Neural cell (in vitro differentiated cells): ENCODE data around the gene HAAO. TPM values are rescaled to one million over a fixed set of nuclear protein-coding genes. Genes with fewer than 3 reads are reported as not detected.

Experiments used
- H2AFZ ChIP-seq: fragments of 200-600, 300-800 bp; sonication (generic), shearing (Covaris generic); 2 replicates; pipeline ENCODE4 v1.6.0; 2014; ENCODE audit warnings: low read depth, mild to moderate bottlenecking, antibody characterized with exemption, low read length, moderate library complexity
- H3F3A ChIP-seq: fragments of 200-600 bp; shearing (Covaris generic); 2 replicates; pipeline ENCODE4 v1.6.1; 2016; ENCODE audit warnings: mild to moderate bottlenecking, moderate library complexity, mixed read lengths, antibody characterized with exemption, low read length; ENCODE audit not compliant: insufficient read depth, poor library complexity, severe bottlenecking
- H3K27ac ChIP-seq: fragments of 200-600, 300-800 bp; sonication (generic), shearing (Covaris generic); 2 replicates; pipeline ENCODE4 v1.5.1; 2014; ENCODE audit warnings: mild to moderate bottlenecking, low read length, moderate library complexity
- H3K27me3 ChIP-seq: fragments of 300-800, 200-600 bp; sonication (generic), shearing (Covaris generic); 2 replicates; pipeline ENCODE4 v1.6.0; 2014; ENCODE audit warnings: mild to moderate bottlenecking, low read depth, low read length, moderate library complexity; ENCODE audit not compliant: insufficient read depth
- H3K36me3 ChIP-seq: fragments of 300-800, 200-600 bp; sonication (generic), shearing (Covaris generic); 2 replicates; pipeline ENCODE4 v1.5.1; 2014; ENCODE audit warnings: mild to moderate bottlenecking, antibody characterized with exemption, low read length, moderate library complexity; ENCODE audit not compliant: insufficient read depth
- H3K4me2 ChIP-seq: fragments of 300-800, 200-600 bp; sonication (generic), shearing (Covaris generic); 2 replicates; pipeline ENCODE4 v1.6.0; 2014; ENCODE audit warnings: mild to moderate bottlenecking, low read length
- H3K4me3 ChIP-seq: fragments of 300-800, 200-600 bp; sonication (generic), shearing (Covaris generic); 2 replicates; pipeline ENCODE4 v1.5.1; 2014; ENCODE audit warnings: mild to moderate bottlenecking, low read length, moderate library complexity
- H3K79me2 ChIP-seq: fragments of 200-600 bp; shearing (Covaris generic); replicated peaks from 2 replicates; pipeline ENCODE4 v1.6.0; 2014; ENCODE audit warnings: mild to moderate bottlenecking, low read length, moderate library complexity; ENCODE audit not compliant: insufficient read depth
- H3K9ac ChIP-seq: fragments of 300-800, 200-600 bp; sonication (generic), shearing (Covaris generic); 2 replicates; pipeline ENCODE4 v1.6.1; 2016; ENCODE audit warnings: mild to moderate bottlenecking, low read length, mixed read lengths
- H3K9me2 ChIP-seq: fragments of 200-600 bp; shearing (Covaris generic); 2 replicates; pipeline ENCODE4 v1.6.1; 2016; ENCODE audit warnings: mild to moderate bottlenecking, low read length, mixed read lengths; ENCODE audit not compliant: insufficient read depth
- H3K9me3 ChIP-seq: fragments of 200-600, 300-800 bp; sonication (generic), shearing (Covaris generic); 2 replicates; pipeline ENCODE4 v1.6.1; 2016; ENCODE audit warnings: mild to moderate bottlenecking, mixed run types, low read length, moderate library complexity, mixed read lengths
- H4K20me1 ChIP-seq: fragments of 200-600 bp; shearing (Covaris generic); 2 replicates; pipeline ENCODE4 v1.6.1; 2016; ENCODE audit warnings: mild to moderate bottlenecking, mixed run types; ENCODE audit not compliant: insufficient read depth
- EP300 ChIP-seq: fragments of 450-650 bp; conservative IDR thresholded peaks from 2 replicates; pipeline ENCODE4 v1.6.1; 2014; ENCODE audit warnings: antibody characterized with exemption, mild to moderate bottlenecking, moderate library complexity; ENCODE audit not compliant: poor library complexity, severe bottlenecking
- EZH2 ChIP-seq: fragments of 200-600, 300-800 bp; shearing (Covaris generic), sonication (generic); IDR thresholded peaks from 2 replicates; pipeline ENCODE4 v1.6.1; 2014; ENCODE audit warnings: antibody characterized with exemption, low read length, borderline replicate concordance, mild to moderate bottlenecking; ENCODE audit not compliant: insufficient read depth, poor library complexity, severe bottlenecking
- MXI1 ChIP-seq: fragments of 450-650 bp; conservative IDR thresholded peaks from 2 replicates; pipeline ENCODE4 v1.6.1; 2014; ENCODE audit warnings: antibody characterized with exemption, mild to moderate bottlenecking; ENCODE audit not compliant: poor library complexity, severe bottlenecking
- POLR2AphosphoS5 ChIP-seq: IDR thresholded peaks from 2 replicates; pipeline ENCODE4 v1.6.1; 2012
- RAD21 ChIP-seq: fragments of 450-650 bp; conservative IDR thresholded peaks from 2 replicates; pipeline ENCODE4 v1.6.1; 2014; ENCODE audit warnings: antibody characterized with exemption, mild to moderate bottlenecking, moderate library complexity
- SMC3 ChIP-seq: fragments of 450-650 bp; conservative IDR thresholded peaks from 2 replicates; pipeline ENCODE4 v1.6.1; 2014; ENCODE audit warnings: antibody characterized with exemption, mild to moderate bottlenecking, moderate library complexity; ENCODE audit not compliant: poor library complexity
- TAF1 ChIP-seq: IDR thresholded peaks from 2 replicates; pipeline ENCODE4 v1.6.1; 2012; ENCODE audit warnings: low read depth
- polyA plus RNA-seq: library from polyadenylated mRNA; depleted of rRNA; stranded (reverse); fragments of >200 nt; gene quantifications from 2 replicates; pipeline ENCODE4 v1.2.3, GENCODE V29; 2014
- TF ChIP-seq, protein P1 (sequence below): fragments of 450-650 bp; IDR thresholded peaks from 2 replicates; pipeline ENCODE4 v1.5.1; 2014; ENCODE audit warnings: antibody characterized with exemption, mild to moderate bottlenecking, moderate library complexity; ENCODE audit not compliant: poor library complexity, severe bottlenecking
- TF ChIP-seq, protein P2 (sequence below): IDR thresholded peaks from 2 replicates; pipeline ENCODE4 v1.6.1; 2012; ENCODE audit warnings: borderline replicate concordance

HAAO gene
- polyA plus RNA-seq, 1 donor from 2014 or later = not detected

DNA sequence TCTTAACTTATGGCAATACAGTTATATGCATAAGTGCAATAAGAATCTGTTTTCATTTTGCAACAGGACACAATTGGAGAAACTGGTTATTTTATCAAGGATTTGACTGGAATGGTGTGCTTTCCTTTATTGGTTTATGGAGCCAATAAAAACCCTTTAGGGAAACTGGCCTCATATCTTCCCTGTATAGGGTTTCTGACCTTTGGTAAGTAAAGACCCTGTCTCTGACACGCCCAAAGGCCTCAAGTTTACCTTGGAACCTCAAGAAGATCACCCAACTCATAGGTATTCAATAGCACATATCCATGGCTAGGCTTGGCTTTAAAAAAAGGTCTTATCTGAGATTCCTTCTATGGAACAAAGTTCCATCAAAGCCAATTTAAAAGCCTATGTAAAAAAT, 11.2 kb downstream of the HAAO start:
- no peak overlapping the region for H3K9ac ChIP-seq
- no peaks in the 10 kb centered on the region for H4K20me1 ChIP-seq
- H3K4me2 ChIP-seq = no peak overlapping the region
- H3F3A ChIP-seq = no peaks in the 10 kb centered on the region
- no peaks in the 10 kb centered on the region for H3K9me3 ChIP-seq
- H3K4me3 ChIP-seq = no peak overlapping the region
- H3K9me2 ChIP-seq = no peaks in the 10 kb centered on the region
- TF ChIP-seq, protein P1, sequence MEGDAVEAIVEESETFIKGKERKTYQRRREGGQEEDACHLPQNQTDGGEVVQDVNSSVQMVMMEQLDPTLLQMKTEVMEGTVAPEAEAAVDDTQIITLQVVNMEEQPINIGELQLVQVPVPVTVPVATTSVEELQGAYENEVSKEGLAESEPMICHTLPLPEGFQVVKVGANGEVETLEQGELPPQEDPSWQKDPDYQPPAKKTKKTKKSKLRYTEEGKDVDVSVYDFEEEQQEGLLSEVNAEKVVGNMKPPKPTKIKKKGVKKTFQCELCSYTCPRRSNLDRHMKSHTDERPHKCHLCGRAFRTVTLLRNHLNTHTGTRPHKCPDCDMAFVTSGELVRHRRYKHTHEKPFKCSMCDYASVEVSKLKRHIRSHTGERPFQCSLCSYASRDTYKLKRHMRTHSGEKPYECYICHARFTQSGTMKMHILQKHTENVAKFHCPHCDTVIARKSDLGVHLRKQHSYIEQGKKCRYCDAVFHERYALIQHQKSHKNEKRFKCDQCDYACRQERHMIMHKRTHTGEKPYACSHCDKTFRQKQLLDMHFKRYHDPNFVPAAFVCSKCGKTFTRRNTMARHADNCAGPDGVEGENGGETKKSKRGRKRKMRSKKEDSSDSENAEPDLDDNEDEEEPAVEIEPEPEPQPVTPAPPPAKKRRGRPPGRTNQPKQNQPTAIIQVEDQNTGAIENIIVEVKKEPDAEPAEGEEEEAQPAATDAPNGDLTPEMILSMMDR = no peak
- TF ChIP-seq TAF1 = no peak
- TF ChIP-seq, protein P2, sequence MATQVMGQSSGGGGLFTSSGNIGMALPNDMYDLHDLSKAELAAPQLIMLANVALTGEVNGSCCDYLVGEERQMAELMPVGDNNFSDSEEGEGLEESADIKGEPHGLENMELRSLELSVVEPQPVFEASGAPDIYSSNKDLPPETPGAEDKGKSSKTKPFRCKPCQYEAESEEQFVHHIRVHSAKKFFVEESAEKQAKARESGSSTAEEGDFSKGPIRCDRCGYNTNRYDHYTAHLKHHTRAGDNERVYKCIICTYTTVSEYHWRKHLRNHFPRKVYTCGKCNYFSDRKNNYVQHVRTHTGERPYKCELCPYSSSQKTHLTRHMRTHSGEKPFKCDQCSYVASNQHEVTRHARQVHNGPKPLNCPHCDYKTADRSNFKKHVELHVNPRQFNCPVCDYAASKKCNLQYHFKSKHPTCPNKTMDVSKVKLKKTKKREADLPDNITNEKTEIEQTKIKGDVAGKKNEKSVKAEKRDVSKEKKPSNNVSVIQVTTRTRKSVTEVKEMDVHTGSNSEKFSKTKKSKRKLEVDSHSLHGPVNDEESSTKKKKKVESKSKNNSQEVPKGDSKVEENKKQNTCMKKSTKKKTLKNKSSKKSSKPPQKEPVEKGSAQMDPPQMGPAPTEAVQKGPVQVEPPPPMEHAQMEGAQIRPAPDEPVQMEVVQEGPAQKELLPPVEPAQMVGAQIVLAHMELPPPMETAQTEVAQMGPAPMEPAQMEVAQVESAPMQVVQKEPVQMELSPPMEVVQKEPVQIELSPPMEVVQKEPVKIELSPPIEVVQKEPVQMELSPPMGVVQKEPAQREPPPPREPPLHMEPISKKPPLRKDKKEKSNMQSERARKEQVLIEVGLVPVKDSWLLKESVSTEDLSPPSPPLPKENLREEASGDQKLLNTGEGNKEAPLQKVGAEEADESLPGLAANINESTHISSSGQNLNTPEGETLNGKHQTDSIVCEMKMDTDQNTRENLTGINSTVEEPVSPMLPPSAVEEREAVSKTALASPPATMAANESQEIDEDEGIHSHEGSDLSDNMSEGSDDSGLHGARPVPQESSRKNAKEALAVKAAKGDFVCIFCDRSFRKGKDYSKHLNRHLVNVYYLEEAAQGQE = no peak
- TF ChIP-seq RAD21 = no peak
- TF ChIP-seq SMC3 = no peak
- no peak for TF ChIP-seq EP300
- no peak for TF ChIP-seq EZH2
- TF ChIP-seq POLR2AphosphoS5 = no peak
- TF ChIP-seq MXI1 = no peak
- H3K79me2 ChIP-seq = no peaks in the 10 kb centered on the region
- no peaks in the 10 kb centered on the region for H3K27me3 ChIP-seq
- no peaks in the 10 kb centered on the region for H3K36me3 ChIP-seq
- H3K27ac ChIP-seq = no peak overlapping the region
- no peak overlapping the region for H2AFZ ChIP-seq

DNA sequence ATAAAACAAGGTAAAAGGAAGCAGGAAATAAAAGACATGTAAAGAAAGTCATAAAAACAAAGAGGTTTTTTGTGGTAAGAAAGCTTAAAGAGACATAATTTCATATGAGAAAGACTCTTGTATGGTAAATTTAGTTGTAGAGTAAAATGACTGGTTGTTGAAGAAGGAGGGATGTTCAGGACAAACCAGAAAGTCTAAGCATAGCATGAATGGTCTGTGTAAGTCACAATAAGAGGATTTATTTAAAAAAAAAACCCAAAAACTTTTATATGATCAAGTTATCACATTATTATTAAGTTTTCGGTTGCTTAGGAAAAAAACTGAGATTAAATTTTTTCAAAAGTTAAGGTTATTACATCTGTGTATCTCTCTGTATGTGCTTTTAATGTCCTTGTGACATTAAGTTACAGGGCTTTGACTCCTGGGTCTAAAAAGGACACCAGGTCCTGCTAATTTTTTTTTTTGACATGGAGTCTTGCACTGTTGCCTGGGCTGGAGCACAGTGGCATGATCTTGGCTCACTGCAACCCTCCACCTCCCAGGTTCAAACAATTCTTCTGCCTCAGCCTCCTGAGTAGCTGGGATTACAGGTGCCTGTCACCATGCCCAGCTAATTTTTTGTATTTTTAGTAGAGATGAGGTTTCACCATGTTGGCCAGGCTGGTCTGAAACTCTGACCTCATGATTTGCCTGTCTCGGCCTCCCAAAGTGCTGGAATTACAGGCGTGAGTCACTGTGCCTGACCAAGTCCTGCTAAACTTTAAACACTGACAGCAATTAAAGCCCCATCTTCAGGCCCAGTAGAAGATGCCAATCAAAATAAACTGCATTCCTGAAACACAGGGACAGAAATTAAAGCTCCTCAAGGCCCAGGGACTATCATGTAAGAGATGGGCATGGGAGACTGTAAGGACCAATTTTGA, 14.2 kb downstream of the HAAO start:
- Histone ChIP-seq H3K9me2 (no peaks in the 10 kb centered on the region), H3K9me3 (no peaks in the 10 kb centered on the region), H3F3A (no peaks in the 10 kb centered on the region), H2AFZ (no peak overlapping the region), H3K36me3 (no peaks in the 10 kb centered on the region), H3K4me2 (no peak overlapping the region), H3K79me2 (no peaks in the 10 kb centered on the region), H4K20me1 (no peaks in the 10 kb centered on the region), H3K27ac (no peak overlapping the region), H3K27me3 (no peaks in the 10 kb centered on the region), H3K4me3 (no peak overlapping the region), H3K9ac (no peak overlapping the region)
- no peak for TF ChIP-seq EP300
- no peak for TF ChIP-seq EZH2
- no peak for TF ChIP-seq MXI1
- TF ChIP-seq, protein P2 = no peak
- TF ChIP-seq, protein P1 = no peak
- TF ChIP-seq TAF1 = no peak
- TF ChIP-seq SMC3 = no peak
